HL-60 (cell line): ENCODE results near the gene VGLL2.

Experiments used
- DNase-seq, 2 experiments: peaks; one replicate each; pipeline ENCODE4 v3.0.0-alpha.2; 2010 to 2020; ENCODE audit warnings: low read depth in 1 of 2, low spot score in 1 of 2
- H3K27ac ChIP-seq: fragments of 250-450 bp; sonication (Bioruptor Pico); replicated peaks from 2 replicates; pipeline ENCODE4 v1.5.1; 2020; ENCODE audit warnings: mild to moderate bottlenecking, moderate library complexity
- H3K27me3 ChIP-seq: fragments of 250-450 bp; sonication (Bioruptor Pico); 2 replicates; pipeline ENCODE4 v1.5.1; 2021; ENCODE audit warnings: mild to moderate bottlenecking, moderate library complexity; ENCODE audit not compliant: insufficient read depth, poor library complexity, severe bottlenecking
- H3K4me3 ChIP-seq: replicated peaks from 2 replicates; pipeline ENCODE4 v1.5.1; 2011; ENCODE audit warnings: mild to moderate bottlenecking, control low read depth, low read length; ENCODE audit not compliant: insufficient read depth
- GABPA ChIP-seq: IDR thresholded peaks from 2 replicates; pipeline ENCODE4 v1.6.1; 2012; ENCODE audit warnings: low read depth
- POLR2AphosphoS5 ChIP-seq: IDR thresholded peaks from 2 replicates; pipeline ENCODE4 v1.6.1; 2012; ENCODE audit warnings: low read depth
- SPI1 ChIP-seq: IDR thresholded peaks from 2 replicates; pipeline ENCODE4 v1.6.1; 2012; ENCODE audit warnings: low read depth, mild to moderate bottlenecking, borderline replicate concordance
- TF ChIP-seq, protein P1 (sequence below): IDR thresholded peaks from one replicate; pipeline ENCODE4 v1.5.1; 2011; ENCODE audit warnings: low read length, control low read depth, inconsistent platforms; ENCODE audit not compliant: insufficient read depth
- TF ChIP-seq, protein P2 (sequence below): IDR thresholded peaks from 2 replicates; pipeline ENCODE4 v1.6.1; 2012; ENCODE audit warnings: low read depth; ENCODE audit not compliant: insufficient replicate concordance

Gene VGLL2

DNA sequence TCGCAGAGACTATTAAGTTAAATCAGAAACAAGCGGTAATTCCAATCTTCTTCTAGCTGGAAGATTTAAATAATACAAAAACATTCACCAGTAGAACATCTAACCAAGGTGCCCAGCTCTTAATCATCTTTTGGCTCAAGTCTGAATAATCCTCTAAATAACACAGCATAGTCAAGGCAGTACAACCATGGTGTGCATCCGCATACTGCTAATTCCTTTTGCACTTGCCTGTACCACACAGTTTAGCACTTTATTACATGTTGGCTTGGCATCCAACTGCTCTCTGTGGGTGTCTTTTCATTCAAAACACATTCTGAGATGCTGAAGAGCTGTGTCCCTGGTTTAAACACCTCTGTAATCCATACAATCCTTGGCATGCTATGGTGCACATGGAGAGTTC is 42.3 kb downstream of the VGLL2 start:
- no peak overlapping the region for H3K4me3 ChIP-seq
- H3K27ac ChIP-seq, result no peak overlapping the region
- no peak for DNase-seq
- TF ChIP-seq GABPA, result no peak
- TF ChIP-seq POLR2AphosphoS5, result no peak
- TF ChIP-seq, protein P1, sequence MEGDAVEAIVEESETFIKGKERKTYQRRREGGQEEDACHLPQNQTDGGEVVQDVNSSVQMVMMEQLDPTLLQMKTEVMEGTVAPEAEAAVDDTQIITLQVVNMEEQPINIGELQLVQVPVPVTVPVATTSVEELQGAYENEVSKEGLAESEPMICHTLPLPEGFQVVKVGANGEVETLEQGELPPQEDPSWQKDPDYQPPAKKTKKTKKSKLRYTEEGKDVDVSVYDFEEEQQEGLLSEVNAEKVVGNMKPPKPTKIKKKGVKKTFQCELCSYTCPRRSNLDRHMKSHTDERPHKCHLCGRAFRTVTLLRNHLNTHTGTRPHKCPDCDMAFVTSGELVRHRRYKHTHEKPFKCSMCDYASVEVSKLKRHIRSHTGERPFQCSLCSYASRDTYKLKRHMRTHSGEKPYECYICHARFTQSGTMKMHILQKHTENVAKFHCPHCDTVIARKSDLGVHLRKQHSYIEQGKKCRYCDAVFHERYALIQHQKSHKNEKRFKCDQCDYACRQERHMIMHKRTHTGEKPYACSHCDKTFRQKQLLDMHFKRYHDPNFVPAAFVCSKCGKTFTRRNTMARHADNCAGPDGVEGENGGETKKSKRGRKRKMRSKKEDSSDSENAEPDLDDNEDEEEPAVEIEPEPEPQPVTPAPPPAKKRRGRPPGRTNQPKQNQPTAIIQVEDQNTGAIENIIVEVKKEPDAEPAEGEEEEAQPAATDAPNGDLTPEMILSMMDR, result no peak
- TF ChIP-seq, protein P2, sequence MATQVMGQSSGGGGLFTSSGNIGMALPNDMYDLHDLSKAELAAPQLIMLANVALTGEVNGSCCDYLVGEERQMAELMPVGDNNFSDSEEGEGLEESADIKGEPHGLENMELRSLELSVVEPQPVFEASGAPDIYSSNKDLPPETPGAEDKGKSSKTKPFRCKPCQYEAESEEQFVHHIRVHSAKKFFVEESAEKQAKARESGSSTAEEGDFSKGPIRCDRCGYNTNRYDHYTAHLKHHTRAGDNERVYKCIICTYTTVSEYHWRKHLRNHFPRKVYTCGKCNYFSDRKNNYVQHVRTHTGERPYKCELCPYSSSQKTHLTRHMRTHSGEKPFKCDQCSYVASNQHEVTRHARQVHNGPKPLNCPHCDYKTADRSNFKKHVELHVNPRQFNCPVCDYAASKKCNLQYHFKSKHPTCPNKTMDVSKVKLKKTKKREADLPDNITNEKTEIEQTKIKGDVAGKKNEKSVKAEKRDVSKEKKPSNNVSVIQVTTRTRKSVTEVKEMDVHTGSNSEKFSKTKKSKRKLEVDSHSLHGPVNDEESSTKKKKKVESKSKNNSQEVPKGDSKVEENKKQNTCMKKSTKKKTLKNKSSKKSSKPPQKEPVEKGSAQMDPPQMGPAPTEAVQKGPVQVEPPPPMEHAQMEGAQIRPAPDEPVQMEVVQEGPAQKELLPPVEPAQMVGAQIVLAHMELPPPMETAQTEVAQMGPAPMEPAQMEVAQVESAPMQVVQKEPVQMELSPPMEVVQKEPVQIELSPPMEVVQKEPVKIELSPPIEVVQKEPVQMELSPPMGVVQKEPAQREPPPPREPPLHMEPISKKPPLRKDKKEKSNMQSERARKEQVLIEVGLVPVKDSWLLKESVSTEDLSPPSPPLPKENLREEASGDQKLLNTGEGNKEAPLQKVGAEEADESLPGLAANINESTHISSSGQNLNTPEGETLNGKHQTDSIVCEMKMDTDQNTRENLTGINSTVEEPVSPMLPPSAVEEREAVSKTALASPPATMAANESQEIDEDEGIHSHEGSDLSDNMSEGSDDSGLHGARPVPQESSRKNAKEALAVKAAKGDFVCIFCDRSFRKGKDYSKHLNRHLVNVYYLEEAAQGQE, result no peak
- TF ChIP-seq SPI1, result no peak
- H3K27me3 ChIP-seq, result peaks cover 3% of the 10 kb centered on the region

DNA sequence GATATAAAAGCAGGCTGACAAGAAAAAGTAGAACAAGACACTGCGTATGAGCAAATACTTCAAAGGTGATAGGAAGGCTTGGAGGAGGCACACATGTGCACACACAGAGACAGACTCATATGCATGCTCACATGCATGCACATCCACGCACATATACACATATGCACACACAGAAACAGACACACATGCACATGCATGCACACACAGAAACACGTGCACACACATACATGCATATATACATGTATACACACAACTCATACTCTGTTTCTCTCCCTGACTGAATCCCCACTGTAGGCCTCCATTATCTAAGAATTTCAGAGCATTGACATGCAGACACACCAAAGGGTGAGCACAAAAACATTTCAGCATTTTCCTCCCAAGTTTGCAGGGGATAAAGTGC is 43.7 kb downstream of the VGLL2 start:
- TF ChIP-seq GABPA (no peak), SPI1 (no peak), POLR2AphosphoS5 (no peak)
- TF ChIP-seq, protein P1, result no peak
- TF ChIP-seq, protein P2, result no peak
- no peak for DNase-seq
- Histone ChIP-seq H3K27me3 (peaks cover 3% of the 10 kb centered on the region), H3K4me3 (no peak overlapping the region), H3K27ac (no peak overlapping the region)

DNA sequence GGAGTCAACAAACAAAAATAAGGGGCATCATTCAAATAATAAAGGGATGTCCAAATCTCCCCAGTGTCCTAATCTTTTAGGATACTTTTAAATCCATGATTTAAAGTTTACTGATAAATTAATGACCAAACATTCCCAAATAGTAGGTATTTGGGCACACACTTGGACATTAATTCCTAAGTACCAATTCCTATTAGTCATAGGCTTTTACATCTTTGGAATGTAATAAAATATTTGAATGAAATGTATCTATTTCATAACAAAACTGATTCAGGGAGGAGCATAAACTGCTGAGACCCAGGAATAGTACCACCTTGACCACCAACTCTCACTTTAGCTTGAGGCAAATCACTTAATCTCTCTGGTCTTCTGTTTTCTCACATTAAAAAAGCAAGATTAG is 44.3 kb downstream of the VGLL2 start:
- peaks cover 3% of the 10 kb centered on the region for H3K27me3 ChIP-seq
- no peak overlapping the region for H3K4me3 ChIP-seq
- H3K27ac ChIP-seq, result no peak overlapping the region
- TF ChIP-seq, protein P2, result no peak
- TF ChIP-seq, protein P1, result no peak
- TF ChIP-seq GABPA, result no peak
- TF ChIP-seq POLR2AphosphoS5, result no peak
- TF ChIP-seq SPI1, result no peak
- DNase-seq, result no peak
